ENCODE data around the gene ISY1.
"Not testable (repeated sequence)": the region's sequence is repeated elsewhere in the genome, so short reads cannot be mapped to it uniquely, and the experiment has no call there.

The ISY1 gene

DNA sequence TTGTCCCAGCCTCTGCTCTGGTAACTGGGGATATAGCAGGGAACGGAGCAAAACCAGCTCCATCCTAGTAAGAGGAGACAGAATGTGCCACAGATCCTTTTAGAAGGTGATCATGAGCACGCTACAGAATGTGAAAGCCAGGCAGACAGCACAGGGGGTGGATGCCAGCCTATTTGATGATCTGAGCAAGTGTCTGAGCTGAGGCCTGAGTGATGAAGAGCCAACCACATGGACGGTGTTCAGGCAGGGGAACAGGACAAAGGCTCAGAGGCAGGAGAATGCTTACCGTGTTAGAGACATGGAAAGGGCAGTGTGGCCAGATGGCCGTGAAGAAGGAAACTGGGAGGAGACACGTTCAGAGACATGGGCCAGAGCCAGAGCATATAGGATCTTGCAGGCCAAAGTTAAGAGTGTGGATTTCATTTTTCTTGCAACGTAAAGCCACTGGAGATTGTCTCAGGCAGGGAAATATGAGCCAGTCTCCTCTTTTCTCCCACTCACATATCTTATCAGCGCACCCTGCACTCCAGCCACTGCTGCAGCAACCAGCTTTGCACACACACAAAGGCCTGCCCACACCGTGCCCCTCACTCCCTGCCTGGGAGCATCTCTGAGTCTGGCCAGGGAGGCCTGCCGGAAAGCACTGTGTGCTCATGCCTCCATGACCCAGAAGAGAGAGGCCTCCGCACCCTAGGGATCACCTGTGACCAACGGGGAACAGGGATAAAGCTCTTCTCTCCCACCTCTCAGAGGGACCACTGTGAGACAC, 59.3 kb downstream of the ISY1 start:
- no peaks in the 10 kb centered on the region for H4K20me1 ChIP-seq (ENCODE audit: insufficient read depth, low read length, poor library complexity, severe bottlenecking)
- no peak for TF ChIP-seq EZH2phosphoT487 (IDR thresholded peaks at IDR 0.05; ENCODE audit: borderline replicate concordance)
- TF ChIP-seq, protein P1, sequence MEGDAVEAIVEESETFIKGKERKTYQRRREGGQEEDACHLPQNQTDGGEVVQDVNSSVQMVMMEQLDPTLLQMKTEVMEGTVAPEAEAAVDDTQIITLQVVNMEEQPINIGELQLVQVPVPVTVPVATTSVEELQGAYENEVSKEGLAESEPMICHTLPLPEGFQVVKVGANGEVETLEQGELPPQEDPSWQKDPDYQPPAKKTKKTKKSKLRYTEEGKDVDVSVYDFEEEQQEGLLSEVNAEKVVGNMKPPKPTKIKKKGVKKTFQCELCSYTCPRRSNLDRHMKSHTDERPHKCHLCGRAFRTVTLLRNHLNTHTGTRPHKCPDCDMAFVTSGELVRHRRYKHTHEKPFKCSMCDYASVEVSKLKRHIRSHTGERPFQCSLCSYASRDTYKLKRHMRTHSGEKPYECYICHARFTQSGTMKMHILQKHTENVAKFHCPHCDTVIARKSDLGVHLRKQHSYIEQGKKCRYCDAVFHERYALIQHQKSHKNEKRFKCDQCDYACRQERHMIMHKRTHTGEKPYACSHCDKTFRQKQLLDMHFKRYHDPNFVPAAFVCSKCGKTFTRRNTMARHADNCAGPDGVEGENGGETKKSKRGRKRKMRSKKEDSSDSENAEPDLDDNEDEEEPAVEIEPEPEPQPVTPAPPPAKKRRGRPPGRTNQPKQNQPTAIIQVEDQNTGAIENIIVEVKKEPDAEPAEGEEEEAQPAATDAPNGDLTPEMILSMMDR (conservative IDR thresholded peaks at IDR 0.05; ENCODE audit: low read length) = no peak

DNA sequence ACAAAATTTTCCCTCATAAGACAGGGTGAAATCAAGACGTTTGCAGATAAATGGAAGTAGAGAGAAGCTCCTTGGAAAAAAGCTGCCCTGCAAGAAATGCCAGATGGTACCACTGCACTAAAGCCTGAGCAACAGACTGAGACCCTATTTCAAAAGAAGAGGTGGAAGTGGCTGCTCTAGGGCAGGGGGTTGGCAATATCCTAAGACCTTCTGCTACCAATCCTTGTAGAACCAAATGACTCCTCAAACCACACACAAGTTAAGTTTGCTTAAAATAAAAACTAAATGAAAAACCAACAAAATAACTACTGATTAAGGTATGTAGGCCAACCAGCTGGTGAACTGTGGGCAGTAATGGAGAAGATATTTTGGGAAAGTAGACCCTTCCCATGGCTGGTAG, 60.6 kb downstream of the ISY1 start:
- Histone ChIP-seq H3K36me3 (ENCODE audit: insufficient read depth, low read length) (no peaks in the 10 kb centered on the region; the same call in 1 of the 2 replicates), H3K79me2 (ENCODE audit: insufficient read depth, low read length) (no peaks in the 10 kb centered on the region), H4K20me1 (ENCODE audit: insufficient read depth, low read length, poor library complexity, severe bottlenecking) (no peaks in the 10 kb centered on the region)

More for the DNA sequence above, 59.3 kb downstream of the ISY1 start:
- Histone ChIP-seq H3K79me2 (ENCODE audit: insufficient read depth, low read length) (no peaks in the 10 kb centered on the region), H3K9me2 (replicated peaks; ENCODE audit: low read depth, low read length) (no peaks in the 10 kb centered on the region), H3K4me3 (ENCODE audit: low read length, poor library complexity, severe bottlenecking) (no peak overlapping the region), H3K9me3 (ENCODE audit: insufficient read depth, low read depth, low read length) (no peaks in the 10 kb centered on the region; the same call in 1 of the 2 replicates), H3F3A (ENCODE audit: low read depth) (no peaks in the 10 kb centered on the region), H2AFZ (ENCODE audit: low read length) (no peak overlapping the region), H3K9ac (ENCODE audit: low read depth, low read length, poor library complexity, severe bottlenecking) (no peak overlapping the region), H3K27me3 (ENCODE audit: insufficient read depth, low read length, poor library complexity, severe bottlenecking) (no peaks in the 10 kb centered on the region), H3K4me1 (ENCODE audit: insufficient read depth, low read length, poor library complexity, severe bottlenecking) (no peaks in the 10 kb centered on the region), H3K36me3 (ENCODE audit: insufficient read depth, low read length) (no peaks in the 10 kb centered on the region; the same call in 1 of the 2 replicates), H3K4me2 (ENCODE audit: low read depth, low read length, poor library complexity, severe bottlenecking) (no peak overlapping the region)

DNA sequence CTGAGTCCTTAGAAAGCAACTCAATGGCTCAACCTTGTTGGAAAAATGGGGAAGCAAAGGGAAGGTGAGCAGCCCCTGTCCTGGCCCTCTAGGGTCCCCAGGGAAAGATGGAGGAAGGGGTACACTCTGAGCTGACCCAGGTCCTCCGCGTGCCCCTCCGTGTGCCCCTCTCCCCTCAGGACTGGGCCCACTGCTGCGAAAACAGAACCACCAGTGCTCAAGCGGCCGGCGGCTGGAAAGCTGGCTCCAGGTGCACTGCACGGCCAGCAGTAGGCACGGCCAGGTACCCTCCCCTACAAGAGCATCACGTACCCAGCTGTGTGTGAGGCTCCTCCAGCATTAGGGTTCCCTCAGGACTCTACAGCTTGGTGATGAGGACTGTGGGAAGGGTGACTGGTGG, 65.6 kb downstream of the ISY1 start:
- Histone ChIP-seq H3K4me2 (ENCODE audit: low read depth, low read length, poor library complexity, severe bottlenecking) (no peak overlapping the region), H3K9me3 (ENCODE audit: insufficient read depth, low read depth, low read length) (no peaks in the 10 kb centered on the region; the same call in 1 of the 2 replicates), H4K20me1 (ENCODE audit: insufficient read depth, low read length, poor library complexity, severe bottlenecking) (no peaks in the 10 kb centered on the region), H3K36me3 (ENCODE audit: insufficient read depth, low read length) (peaks cover 21% of the 10 kb centered on the region; the same call in 1 of the 2 replicates), H3K4me1 (ENCODE audit: insufficient read depth, low read length, poor library complexity, severe bottlenecking) (no peaks in the 10 kb centered on the region), H3K9ac (ENCODE audit: low read depth, low read length, poor library complexity, severe bottlenecking) (no peak overlapping the region), H3K4me3 (ENCODE audit: low read length, poor library complexity, severe bottlenecking) (no peak overlapping the region), H3K27me3 (ENCODE audit: insufficient read depth, low read length, poor library complexity, severe bottlenecking) (no peaks in the 10 kb centered on the region), H3F3A (ENCODE audit: low read depth) (no peaks in the 10 kb centered on the region), H3K79me2 (ENCODE audit: insufficient read depth, low read length) (no peaks in the 10 kb centered on the region), H2AFZ (ENCODE audit: low read length) (no peak overlapping the region), H3K9me2 (replicated peaks; ENCODE audit: low read depth, low read length) (no peaks in the 10 kb centered on the region)
- TF ChIP-seq EZH2phosphoT487 (IDR thresholded peaks at IDR 0.05; ENCODE audit: borderline replicate concordance) = no peak
- TF ChIP-seq, protein P1 (conservative IDR thresholded peaks at IDR 0.05; ENCODE audit: low read length) = no peak

More for the DNA sequence above, 60.6 kb downstream of the ISY1 start:
- Histone ChIP-seq H3K4me2 (ENCODE audit: low read depth, low read length, poor library complexity, severe bottlenecking) (no peak overlapping the region), H3K9me3 (ENCODE audit: insufficient read depth, low read depth, low read length) (no peaks in the 10 kb centered on the region; the same call in 1 of the 2 replicates), H3K9ac (ENCODE audit: low read depth, low read length, poor library complexity, severe bottlenecking) (no peak overlapping the region), H3K27me3 (ENCODE audit: insufficient read depth, low read length, poor library complexity, severe bottlenecking) (no peaks in the 10 kb centered on the region), H2AFZ (ENCODE audit: low read length) (no peak overlapping the region), H3F3A (ENCODE audit: low read depth) (no peaks in the 10 kb centered on the region), H3K4me3 (ENCODE audit: low read length, poor library complexity, severe bottlenecking) (no peak overlapping the region), H3K4me1 (ENCODE audit: insufficient read depth, low read length, poor library complexity, severe bottlenecking) (no peaks in the 10 kb centered on the region), H3K9me2 (replicated peaks; ENCODE audit: low read depth, low read length) (no peaks in the 10 kb centered on the region)
- TF ChIP-seq, protein P1 (conservative IDR thresholded peaks at IDR 0.05; ENCODE audit: low read length) = no peak
- TF ChIP-seq EZH2phosphoT487 (IDR thresholded peaks at IDR 0.05; ENCODE audit: borderline replicate concordance) = no peak

DNA sequence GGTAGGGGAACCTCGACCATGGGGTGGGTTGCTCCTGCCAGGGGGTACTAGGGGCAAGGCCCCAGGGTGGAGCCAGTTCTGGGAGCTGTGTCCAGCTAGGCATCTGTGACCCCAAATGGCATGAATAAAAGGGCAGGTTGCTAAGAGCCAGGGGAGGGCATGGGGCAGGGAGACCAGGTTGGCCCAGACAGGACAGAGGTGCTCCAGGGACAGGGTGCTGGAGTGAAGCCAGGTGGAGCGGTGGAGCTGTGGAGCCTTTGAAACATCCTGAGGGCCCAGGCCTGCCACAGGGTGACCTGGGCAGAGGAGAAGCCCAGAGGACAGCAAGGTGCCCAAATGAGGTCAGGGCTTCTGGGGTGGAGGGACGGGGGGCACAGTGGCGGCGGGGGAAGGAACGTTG, 72.6 kb downstream of the ISY1 start:
- not testable (repeated sequence) for H3K27me3 ChIP-seq (ENCODE audit: insufficient read depth, low read length, poor library complexity, severe bottlenecking); H3K9me2 ChIP-seq (replicated peaks; ENCODE audit: low read depth, low read length); H3K79me2 ChIP-seq (ENCODE audit: insufficient read depth, low read length); H3K9ac ChIP-seq (ENCODE audit: low read depth, low read length, poor library complexity, severe bottlenecking); H3K9me3 ChIP-seq (ENCODE audit: insufficient read depth, low read depth, low read length); H2AFZ ChIP-seq (ENCODE audit: low read length); H3K4me2 ChIP-seq (ENCODE audit: low read depth, low read length, poor library complexity, severe bottlenecking); H3K4me3 ChIP-seq (ENCODE audit: low read length, poor library complexity, severe bottlenecking); H4K20me1 ChIP-seq (ENCODE audit: insufficient read depth, low read length, poor library complexity, severe bottlenecking); H3F3A ChIP-seq (ENCODE audit: low read depth); H3K4me1 ChIP-seq (ENCODE audit: insufficient read depth, low read length, poor library complexity, severe bottlenecking)
- peaks cover 11% of the 10 kb centered on the region; the same call in 1 of the 2 replicates for H3K36me3 ChIP-seq (ENCODE audit: insufficient read depth, low read length)

DNA sequence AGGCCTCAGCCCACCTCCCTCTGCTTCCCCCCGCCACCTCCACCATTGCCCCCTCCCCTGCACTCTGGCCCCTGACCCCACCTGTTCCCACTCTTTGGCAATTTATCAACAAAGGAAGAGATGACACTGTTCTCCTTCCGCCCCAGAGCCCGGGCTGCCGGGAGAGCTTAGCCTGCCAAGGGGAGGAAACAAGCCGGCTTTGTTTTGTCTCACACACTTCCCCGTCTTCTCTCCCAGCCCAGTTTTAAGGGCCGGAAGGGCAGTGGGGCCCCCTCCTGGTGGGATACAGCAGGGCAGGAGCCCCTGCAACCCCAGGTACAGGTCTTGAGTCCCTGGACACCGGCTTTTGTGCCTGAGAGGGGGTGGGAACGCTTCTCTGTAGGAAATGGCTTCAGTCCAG, 73.0 kb downstream of the ISY1 start:
- not testable (repeated sequence) for H3F3A ChIP-seq (ENCODE audit: low read depth); H3K9me2 ChIP-seq (replicated peaks; ENCODE audit: low read depth, low read length); H3K4me3 ChIP-seq (ENCODE audit: low read length, poor library complexity, severe bottlenecking); H3K4me1 ChIP-seq (ENCODE audit: insufficient read depth, low read length, poor library complexity, severe bottlenecking); H3K9ac ChIP-seq (ENCODE audit: low read depth, low read length, poor library complexity, severe bottlenecking); H3K27me3 ChIP-seq (ENCODE audit: insufficient read depth, low read length, poor library complexity, severe bottlenecking); H2AFZ ChIP-seq (ENCODE audit: low read length); H3K79me2 ChIP-seq (ENCODE audit: insufficient read depth, low read length); H3K9me3 ChIP-seq (ENCODE audit: insufficient read depth, low read depth, low read length); H3K4me2 ChIP-seq (ENCODE audit: low read depth, low read length, poor library complexity, severe bottlenecking); H4K20me1 ChIP-seq (ENCODE audit: insufficient read depth, low read length, poor library complexity, severe bottlenecking)
- H3K36me3 ChIP-seq (ENCODE audit: insufficient read depth, low read length) = peaks cover 11% of the 10 kb centered on the region; the same call in 1 of the 2 replicates

Measured in Loucy (cell line).